HG02763 (cell line): Measurements from ENCODE around the gene PNPLA3.

Source experiments
- ATAC-seq: cut with Tn5 transposase; IDR thresholded peaks from one replicate; pipeline ENCODE4 v1.9.1; 2021; ENCODE audit warnings: mild to moderate bottlenecking, moderate library complexity; ENCODE audit not compliant: unreplicated experiment

The PNPLA3 gene

DNA sequence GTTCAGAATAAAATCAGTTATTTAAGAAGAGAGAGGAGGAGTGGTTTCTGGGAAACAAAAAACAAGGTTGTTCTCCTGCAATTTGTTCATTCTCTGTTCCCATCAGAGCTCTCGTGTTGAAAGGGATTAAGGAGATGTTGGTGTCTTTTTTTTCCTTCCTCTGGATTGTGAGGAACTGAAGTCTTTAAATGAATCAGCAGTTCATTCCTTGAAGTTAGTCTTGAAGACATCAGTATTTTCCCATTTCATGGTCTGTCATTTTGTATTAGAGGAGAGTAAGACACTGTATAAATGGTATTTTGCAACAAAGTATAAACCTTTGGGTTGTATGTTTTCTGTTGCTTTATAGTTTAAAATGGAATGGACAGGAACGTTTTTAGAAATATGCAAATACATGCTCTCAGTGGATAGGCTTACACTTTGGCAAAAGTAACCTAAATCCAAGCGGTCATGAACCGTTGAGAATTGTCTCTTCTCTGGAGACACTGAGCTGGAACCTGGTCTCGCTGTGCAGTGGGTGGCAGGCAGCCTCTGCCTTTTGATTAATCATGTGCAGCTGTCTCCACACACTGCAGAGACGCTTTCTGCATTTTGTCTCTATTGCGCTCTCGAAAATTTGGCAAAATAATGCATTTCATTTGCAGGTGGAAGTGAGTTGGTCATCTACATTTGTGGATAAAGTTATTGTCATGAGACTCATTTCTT lies 64.7 kb downstream of the PNPLA3 start:
- no peak for ATAC-seq

DNA sequence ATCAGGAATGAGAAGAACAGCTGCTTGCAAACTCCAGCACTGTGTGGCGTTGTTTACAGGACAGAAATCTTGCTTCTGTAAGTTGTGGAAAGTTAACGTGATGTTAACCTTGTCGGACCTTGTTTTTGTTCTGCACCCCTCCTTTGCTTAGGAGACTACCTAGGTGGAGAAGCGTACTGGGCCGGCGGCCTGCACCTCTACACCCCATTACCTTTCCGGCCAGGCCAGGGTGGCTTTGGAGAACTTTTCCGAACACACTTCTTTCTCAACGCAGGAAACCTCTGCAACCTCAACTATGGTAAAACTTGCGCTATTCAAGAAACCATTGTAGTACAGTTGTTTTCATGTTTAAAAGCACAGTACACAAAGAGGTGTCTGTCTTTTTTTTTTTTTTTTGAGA lies 65.4 kb downstream of the PNPLA3 start:
- no peak for ATAC-seq

DNA sequence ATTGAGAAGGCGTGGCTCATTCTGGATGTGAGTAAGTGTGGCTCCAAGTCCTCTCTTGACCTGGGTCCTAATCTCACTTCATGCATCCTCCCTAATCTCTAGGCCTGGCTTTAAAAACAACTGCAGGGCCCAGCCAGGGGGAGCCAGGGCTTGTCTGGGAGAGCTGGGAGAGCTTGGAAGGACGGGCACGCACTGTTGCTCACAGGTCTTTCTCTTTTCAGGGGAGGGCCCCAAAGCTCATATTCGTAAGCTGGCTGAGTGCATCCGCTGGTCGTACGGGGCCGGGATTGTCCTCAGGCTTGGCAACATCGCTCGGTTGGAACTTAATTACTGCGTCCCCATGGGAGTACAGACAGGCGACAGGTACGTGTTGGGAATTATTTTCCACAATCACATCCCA lies 66.4 kb downstream of the PNPLA3 start:
- no peak for ATAC-seq

DNA sequence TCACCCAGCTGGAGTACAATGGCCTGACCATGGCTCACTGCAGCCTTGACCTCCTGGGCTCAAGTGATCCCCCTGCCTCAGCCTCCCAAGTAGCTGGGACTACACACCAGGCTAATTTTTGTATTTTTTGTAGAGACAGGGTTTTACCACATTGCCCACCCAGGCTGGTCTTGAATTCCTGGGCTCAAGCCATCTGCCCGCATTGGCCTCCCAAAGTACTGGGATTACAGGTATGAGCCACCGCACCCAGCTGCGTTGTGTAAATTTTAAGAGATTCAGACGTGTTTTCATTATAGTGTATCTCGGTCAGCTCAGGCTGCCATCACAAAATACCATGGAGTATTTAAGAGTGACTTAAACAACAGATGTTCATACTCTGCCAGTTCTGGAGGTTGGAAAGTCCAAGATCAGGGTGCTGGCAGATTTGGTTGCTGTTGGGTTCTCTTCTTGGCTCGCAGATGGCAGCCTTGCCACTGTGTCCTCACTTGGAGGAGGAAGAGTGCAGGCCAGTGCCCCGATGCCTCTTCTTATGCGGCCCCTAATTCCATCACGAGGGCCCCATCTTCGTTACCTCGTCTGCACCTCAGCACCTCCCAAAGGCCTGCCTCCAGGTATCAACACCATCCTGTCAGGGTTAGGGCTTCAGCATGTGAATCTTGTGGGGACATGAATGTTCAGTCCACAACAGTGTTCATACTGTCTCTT lies 67.9 kb downstream of the PNPLA3 start:
- ATAC-seq = no peak

DNA sequence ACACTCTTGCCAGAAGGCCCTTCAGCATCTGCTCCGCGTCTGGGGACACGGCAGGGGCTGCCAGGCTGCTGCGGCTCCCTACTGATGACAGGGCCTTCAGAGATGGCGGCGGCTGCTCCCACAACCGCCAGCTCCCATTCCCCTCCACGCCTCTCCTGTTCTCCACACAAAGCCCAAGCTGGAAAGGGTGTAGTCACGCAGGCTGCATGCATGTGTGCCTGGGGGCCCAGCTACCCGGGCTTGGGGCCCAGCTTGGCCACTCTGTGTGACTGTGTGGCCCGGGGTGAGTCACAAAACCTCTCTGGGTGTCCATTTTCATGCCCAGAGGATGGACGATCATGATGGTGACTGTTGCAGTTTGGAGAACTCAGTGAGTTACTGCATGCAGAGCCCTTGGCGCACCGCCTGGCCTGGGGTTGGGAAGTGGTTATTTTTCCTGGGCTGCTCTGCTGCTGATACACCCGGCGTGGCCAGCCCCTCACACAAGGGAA lies 68.8 kb downstream of the PNPLA3 start:
- ATAC-seq = no peak

DNA sequence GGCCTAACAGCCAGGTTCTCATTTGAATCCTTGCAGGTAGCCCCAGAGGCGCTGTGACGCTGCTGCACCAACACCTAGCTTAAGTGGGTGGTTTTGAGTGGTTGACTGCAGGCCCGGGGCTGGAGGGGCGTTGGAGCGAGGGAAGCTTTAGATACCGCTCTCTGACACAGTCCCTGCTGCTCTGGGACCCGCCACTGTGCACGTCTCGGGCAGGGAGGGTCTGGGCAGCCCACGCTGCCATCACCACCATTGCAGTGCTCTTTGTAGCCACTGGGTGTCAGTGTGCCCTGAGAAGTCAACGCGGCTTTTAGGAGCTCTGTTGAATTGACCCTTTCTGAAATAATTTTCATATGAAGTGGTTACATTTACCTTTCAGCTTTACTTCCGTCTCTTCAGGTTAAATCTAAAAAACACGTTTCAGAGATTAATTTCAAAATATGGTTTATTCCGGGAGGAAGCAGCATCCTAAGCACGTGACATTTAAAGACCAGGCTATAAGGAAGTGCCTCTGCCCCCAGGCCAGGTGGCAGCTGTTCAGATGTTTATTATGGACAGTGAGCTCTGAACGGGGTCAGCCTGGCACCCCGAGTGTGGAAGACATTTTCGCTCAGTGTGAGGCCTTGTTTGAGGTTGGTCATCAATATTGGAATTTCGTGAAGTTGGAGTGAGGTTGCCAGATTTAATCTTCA lies 69.6 kb downstream of the PNPLA3 start:
- no peak for ATAC-seq

DNA sequence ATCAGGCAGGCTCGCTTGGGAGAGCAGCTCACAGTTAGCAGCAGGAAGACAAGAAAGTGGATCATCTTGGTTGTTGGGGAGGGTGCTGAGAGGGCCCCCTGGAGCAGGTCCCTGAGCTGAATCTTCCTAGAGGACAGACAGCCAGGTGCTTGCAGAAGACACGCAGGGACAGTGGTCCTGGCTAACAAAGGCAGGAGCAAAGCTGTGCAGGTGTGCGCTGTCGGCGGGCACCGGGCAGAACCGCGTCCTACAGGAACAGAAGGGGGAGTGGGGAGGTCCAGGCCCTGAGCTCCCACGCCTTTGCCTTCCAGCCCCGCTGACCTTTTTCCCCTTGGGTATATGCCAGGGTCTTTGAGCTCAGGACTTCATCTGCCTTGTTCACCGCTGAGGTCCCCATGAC lies 70.4 kb downstream of the PNPLA3 start:
- no peak for ATAC-seq

DNA sequence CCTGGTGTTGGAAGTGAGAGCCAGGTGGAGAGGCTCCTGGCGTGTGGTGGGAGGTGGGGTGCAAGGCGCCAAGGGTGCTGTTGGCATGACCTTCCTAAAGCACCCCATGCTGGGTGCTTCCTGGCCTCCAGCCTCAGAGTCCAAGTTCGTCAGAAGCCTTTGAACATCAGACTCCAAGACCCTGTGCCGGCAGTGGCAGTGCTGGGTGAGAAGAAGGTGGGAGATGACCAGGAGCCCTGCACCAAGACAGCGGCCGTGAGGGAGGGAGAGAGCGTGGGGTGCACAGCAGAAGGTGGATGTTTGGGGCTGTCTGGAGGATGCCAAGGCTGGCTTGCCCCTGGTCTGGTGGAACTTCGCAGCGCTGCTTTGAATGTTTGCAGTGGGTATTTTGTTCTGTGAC lies 70.8 kb downstream of the PNPLA3 start:
- no peak for ATAC-seq

DNA sequence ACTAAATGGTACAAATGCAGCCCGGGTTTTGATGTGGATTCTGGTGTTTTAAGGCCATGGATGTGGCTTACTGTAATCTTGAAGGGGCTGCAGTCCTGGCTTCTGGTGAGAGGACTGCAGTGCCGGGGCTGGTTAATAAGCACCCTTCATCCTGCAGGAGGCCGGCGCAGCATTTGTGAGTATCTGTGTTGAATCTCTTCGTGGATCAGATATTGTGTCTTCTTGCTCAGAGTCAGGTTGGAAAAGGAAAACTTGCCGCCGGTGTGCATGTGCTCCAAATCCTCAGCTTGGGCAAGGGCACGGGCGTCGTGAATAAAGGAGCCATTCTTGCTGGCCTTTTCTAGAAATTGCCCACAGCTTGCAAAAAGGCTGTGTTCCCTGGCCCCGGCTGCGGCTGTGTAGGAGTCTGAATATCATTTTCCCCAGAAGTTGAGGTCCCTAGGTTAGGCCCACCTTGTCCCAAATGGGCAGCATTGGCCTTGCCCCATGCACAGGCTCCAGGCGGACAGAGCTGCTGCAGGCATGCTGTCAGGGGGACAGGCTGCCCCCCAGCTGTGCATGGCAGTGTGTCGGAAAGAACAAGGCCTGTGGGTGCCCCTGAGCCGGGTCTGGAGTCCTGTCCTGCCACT lies 71.6 kb downstream of the PNPLA3 start:
- ATAC-seq = no peak

DNA sequence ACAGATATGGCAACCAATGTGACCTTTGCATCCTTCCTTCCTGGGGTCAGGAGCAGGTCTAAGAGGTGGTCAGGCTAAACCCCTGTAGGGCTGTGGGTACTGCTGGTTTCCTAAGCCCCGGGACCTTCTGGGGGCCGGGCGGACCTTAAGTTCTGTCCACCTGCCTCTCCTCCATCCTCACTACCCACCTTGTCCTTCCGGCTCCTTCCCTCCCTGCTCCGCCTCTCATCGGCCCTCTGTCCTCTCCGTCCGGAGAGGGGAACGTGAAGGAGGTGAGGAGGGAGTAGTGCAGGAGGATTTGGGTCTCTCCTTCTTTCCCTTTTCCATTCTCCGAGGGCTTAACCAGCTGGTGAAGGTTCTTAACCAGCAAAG lies 72.2 kb downstream of the PNPLA3 start:
- ATAC-seq = peak; percentile 21

DNA sequence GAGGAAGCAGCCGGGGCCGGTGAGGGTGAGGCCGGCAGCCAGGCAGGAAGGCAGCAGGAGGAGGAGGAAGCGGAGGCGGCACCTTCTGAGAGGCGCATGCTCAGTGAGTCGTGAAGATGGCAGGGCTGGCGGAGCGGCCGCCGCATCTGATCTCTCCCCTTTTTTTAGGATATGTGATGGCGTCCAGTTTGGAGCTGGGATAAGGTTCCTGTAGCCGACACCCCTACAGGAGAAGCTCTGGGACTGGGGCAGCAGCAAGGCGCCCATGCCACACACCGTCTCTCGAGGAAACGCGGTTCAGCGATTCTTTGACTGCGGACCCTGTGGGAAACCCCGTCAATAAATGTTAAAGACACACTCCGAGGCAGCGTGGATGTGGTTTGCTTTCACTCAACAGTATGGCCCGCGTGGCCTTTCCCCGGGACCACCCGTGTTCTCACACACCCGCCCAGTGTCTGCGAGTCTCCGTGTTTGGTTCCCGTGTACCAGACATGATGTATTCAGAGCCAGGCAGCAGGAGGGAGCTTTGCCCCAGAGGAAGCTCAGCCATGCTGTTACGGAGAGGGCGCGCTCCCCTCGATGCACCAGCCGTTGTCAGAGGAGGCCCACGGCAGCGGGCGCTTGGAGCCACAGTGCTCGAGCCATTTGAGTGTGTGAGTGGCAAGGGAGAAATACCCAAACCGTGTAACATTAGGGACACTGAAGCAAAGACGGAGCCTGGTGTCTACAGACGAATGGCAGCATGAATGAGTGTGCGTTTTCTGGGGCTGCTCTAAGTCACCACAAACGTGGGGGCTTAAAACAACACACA lies 72.8 kb downstream of the PNPLA3 start:
- ATAC-seq = peak; percentile 71

DNA sequence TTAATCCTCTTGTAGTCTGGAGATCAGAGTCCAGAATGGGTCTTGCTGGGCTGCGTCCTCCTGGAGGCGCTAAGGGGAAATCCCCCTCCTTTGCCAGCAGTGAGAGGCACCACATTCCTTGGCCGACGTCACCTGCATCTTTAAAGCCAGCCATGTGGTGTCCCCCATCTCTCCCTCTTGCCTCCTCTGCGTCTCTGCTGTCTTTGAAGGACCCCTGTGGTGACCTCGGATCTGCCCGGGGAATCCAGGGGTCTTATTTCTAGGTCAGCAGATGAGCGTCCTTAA lies 73.3 kb downstream of the PNPLA3 start:
- no peak for ATAC-seq
